Measurements from ENCODE around the gene STXBP5. TPM values are rescaled to one million over a fixed set of nuclear protein-coding genes. Genes with fewer than 3 reads are reported as not detected.

Gene STXBP5
- total and polyA plus RNA-seq, 9 donors, result 3.3 to 15.4 (median 10.4) TPM

DNA sequence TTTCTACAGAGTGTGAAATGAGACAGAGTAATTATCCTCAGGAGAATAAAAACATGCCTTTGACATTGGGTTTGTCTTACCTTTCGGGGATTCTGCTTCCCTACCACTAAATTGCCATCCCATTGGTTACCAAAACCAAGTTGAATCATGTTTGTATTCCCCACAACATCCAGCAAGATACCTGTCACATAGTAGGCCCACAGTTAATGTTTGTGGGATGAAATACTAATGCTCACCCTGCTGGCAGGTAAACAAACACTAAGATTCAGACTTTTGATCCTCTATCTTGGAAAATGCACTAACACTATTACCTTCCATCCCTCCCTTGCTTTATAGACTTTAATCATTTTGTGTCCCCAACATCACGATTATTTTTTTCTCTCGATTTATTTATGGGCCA lies 8.2 kb upstream of the STXBP5 start:
- H3K27me3 ChIP-seq, result no peaks in the 10 kb centered on the region
- TF ChIP-seq EP300 (IDR thresholded peaks at IDR 0.05) (no peak), POLR2A (IDR thresholded peaks at IDR 0.05) (no peak)
- TF ChIP-seq, protein P1, sequence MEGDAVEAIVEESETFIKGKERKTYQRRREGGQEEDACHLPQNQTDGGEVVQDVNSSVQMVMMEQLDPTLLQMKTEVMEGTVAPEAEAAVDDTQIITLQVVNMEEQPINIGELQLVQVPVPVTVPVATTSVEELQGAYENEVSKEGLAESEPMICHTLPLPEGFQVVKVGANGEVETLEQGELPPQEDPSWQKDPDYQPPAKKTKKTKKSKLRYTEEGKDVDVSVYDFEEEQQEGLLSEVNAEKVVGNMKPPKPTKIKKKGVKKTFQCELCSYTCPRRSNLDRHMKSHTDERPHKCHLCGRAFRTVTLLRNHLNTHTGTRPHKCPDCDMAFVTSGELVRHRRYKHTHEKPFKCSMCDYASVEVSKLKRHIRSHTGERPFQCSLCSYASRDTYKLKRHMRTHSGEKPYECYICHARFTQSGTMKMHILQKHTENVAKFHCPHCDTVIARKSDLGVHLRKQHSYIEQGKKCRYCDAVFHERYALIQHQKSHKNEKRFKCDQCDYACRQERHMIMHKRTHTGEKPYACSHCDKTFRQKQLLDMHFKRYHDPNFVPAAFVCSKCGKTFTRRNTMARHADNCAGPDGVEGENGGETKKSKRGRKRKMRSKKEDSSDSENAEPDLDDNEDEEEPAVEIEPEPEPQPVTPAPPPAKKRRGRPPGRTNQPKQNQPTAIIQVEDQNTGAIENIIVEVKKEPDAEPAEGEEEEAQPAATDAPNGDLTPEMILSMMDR (IDR thresholded peaks at IDR 0.05), result no peak
- no peak for DNase-seq
- no peak overlapping the region for H3K4me3 ChIP-seq
- H3K36me3 ChIP-seq, result no peaks in the 10 kb centered on the region
- 89 to 90% (median 89%) methylated on average over 3 of the region's 3 CpGs for WGBS, 3 donors
- H3K27ac ChIP-seq, result no peak overlapping the region
- H3K4me1 ChIP-seq (ENCODE audit: insufficient read depth), result no peaks in the 10 kb centered on the region
- no peaks in the 10 kb centered on the region for H3K9me3 ChIP-seq
- intact Hi-C loops (cut with DNase I), result no loop called here

DNA sequence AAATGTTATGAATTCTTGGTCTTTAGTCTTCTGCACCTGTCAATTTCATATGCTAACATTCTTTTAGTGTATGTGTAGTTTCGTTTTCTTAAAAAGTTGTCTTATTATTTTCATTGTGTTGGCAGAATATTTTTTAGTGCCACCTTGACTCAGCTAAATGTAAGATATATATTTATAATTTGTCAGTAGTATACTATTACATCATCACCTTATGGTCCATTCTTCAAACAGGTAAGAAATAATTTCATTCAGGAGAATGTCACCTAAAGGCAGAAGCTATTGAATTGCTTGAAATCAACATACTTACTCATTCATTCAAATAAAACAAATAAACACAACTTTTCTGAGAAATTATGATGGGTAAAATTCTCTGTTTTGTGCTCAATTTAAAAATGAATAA lies 3.5 kb upstream of the STXBP5 start:
- Histone ChIP-seq H3K9me3 (no peaks in the 10 kb centered on the region), H3K27me3 (no peaks in the 10 kb centered on the region), H3K36me3 (no peaks in the 10 kb centered on the region), H3K4me3 (no peak overlapping the region), H3K27ac (no peak overlapping the region), H3K4me1 (ENCODE audit: insufficient read depth) (peaks cover 2% of the 10 kb centered on the region)
- no peak for DNase-seq
- intact Hi-C loops (cut with DNase I), result loop anchor here in 1 of 4 donors (10.0 kb wide), 1 partner anchor 1386 kb away; the partner anchor contains the start of gene FBXO30
- 81 to 98% (median 85%) methylated on average over 1 of the region's 1 CpG for WGBS, 3 donors
- TF ChIP-seq, protein P1 (IDR thresholded peaks at IDR 0.05), result no peak
- TF ChIP-seq EP300 (IDR thresholded peaks at IDR 0.05), result no peak
- no peak for TF ChIP-seq POLR2A (IDR thresholded peaks at IDR 0.05)

DNA sequence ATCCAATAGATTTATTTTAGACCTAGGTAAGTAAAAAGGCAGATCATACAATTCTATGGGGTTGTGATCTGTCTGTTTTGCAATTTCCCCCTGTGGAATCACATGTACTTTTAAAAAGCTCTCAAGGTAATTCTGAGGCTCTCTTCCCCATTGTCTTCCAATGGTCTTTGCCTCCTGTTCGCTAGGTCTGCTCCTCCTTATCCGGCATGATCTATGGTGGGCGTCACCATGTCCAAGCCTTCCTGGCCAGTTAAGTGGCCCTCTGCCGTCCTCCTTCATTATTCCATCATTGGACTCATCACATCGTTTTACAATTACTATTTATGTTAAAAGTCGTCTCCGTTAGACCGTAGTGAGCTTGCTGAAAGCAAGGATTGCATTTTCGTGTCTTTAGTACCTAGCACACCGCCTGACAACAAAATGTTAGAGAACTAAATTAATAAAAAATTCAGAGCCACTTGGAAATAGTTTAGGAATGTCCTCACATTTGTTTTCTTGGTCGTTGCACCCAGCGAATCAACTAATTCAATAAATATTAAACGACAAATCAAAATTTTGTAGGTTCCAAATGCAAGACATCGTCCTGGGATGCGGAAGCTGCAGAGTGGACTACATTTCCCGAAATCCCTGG lies 2.2 kb upstream of the STXBP5 start:
- H3K27me3 ChIP-seq, result no peaks in the 10 kb centered on the region
- H3K27ac ChIP-seq, result no peak overlapping the region
- H3K4me3 ChIP-seq, result peak overlapping the region; percentile 64
- no peaks in the 10 kb centered on the region for H3K36me3 ChIP-seq
- peak in 1 of 5 donors; percentile 24 for DNase-seq
- no peak for TF ChIP-seq EP300 (IDR thresholded peaks at IDR 0.05)
- TF ChIP-seq, protein P1 (IDR thresholded peaks at IDR 0.05), result no peak
- no peak for TF ChIP-seq POLR2A (IDR thresholded peaks at IDR 0.05)
- no peaks in the 10 kb centered on the region for H3K9me3 ChIP-seq
- H3K4me1 ChIP-seq (ENCODE audit: insufficient read depth), result peaks cover 2% of the 10 kb centered on the region
- intact Hi-C loops (cut with DNase I), result loop anchor here in 1 of 4 donors (10.0 kb wide), 1 partner anchor 1387 kb away; the partner anchor contains the start of gene FBXO30
- 13 to 17% (median 16%) methylated on average over 16 of the region's 16 CpGs for WGBS, 3 donors

DNA sequence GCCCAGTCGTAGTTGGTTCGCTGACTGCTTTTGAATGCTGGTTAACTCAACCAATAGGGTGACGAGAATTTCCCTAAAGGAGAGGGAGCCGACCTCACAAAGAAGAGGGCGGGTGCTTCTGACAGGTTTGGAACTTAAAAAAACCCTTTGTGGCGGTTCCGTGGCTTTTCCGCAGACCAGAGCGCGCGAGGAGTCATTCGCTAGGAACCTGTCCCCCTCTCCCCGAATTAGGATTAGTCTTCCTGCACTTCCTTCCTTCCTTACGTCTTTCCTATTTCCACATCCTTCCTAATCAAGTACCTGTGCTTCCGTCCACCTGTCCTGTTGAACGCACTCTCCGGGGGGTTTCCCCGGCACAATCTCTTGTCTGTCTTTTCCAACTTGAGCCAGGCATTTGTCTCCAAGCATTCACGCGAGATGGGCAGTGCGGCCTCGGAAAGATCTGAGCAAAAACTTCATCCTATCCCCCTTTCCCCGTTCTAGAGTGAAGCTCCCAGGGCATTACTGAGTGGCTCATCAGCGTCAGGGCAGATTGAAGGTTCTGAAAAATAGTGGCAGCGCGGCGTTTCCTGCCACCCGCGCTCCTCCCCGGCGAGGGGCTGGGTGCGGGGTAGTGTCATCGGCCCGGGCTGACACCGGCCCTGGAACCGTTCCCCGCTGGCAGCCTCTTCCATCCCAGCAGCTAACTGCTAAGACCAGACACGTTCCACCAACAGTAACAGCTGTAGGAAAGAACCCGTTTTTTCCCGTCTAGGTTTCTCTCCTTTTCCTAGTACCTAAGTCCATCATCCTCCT lies 1.5 kb upstream of the STXBP5 start:
- H3K9me3 ChIP-seq, result no peaks in the 10 kb centered on the region
- peak overlapping the region; percentile 64 for H3K4me3 ChIP-seq
- H3K4me1 ChIP-seq (ENCODE audit: insufficient read depth), result peaks cover 2% of the 10 kb centered on the region
- H3K36me3 ChIP-seq, result no peaks in the 10 kb centered on the region
- 0 to 1% (median 0%) methylated on average over 40 of the region's 40 CpGs for WGBS, 3 donors
- H3K27me3 ChIP-seq, result no peaks in the 10 kb centered on the region
- H3K27ac ChIP-seq, result peak overlapping the region; percentile 98
- DNase-seq, result peak; percentile 68 to 82 (median 72)
- TF ChIP-seq, protein P1 (IDR thresholded peaks at IDR 0.05), result no peak
- peak; percentile 54 for TF ChIP-seq POLR2A (IDR thresholded peaks at IDR 0.05)
- intact Hi-C loops (cut with DNase I), result loop anchor here in 1 of 4 donors (10.0 kb wide), 1 partner anchor 1388 kb away; the partner anchor contains the start of gene FBXO30

Measured in ovary (tissue), 9 donors.